Activated CD4-positive, alpha-beta T cell treated with anti-CD3 and anti-CD28 coated beads, Interleukin-2, Interleukin-4, amounts not matched to agents 100 ng/mL and 50 ng/mL, durations not matched to agents 16 hours and 8 hours (primary cell): ENCODE results near the gene PTOV1.
"Not testable (repeated sequence)": the region's sequence is repeated elsewhere in the genome, so short reads cannot be mapped to it uniquely, and the experiment has no call there.

Source experiments
- DNase-seq: peaks from one replicate; pipeline ENCODE4 v3.0.0-alpha.2; 2020; ENCODE audit warnings: low spot score

PTOV1 gene

GRCh38 chr19:49817964-49818648, 32.9 kb upstream of the PTOV1 start, which contains the start of gene MED25:
Gene MED25, plus strand, starts transcription at chr19:49818289. Its CDS starts 53 bp downstream, at chr19:49818342.
- peak; percentile 82 for DNase-seq

GRCh38 chr19:49818649-49819370, 32.1 kb upstream of the PTOV1 start:
- no peak for DNase-seq

GRCh38 chr19:49819452-49820115, 31.4 kb upstream of the PTOV1 start:
- not testable (repeated sequence) for DNase-seq

- no peak for DNase-seq
Observed at GRCh38 chr19:49820125-49820524, 30.8 kb upstream of the PTOV1 start.

- no peak for DNase-seq
Observed at GRCh38 chr19:49823472-49823871, 27.5 kb upstream of the PTOV1 start.

GRCh38 chr19:49824662-49825061, 26.3 kb upstream of the PTOV1 start:
- DNase-seq: no peak

GRCh38 chr19:49827034-49827433, 23.9 kb upstream of the PTOV1 start:
- DNase-seq: no peak

- no peak for DNase-seq
Observed at GRCh38 chr19:49829200-49829599, 21.8 kb upstream of the PTOV1 start.

GRCh38 chr19:49829721-49830120, 21.2 kb upstream of the PTOV1 start:
- DNase-seq: no peak

GRCh38 chr19:49830766-49831165, 20.2 kb upstream of the PTOV1 start:
- DNase-seq: no peak

GRCh38 chr19:49831592-49831991, 19.4 kb upstream of the PTOV1 start:
- no peak for DNase-seq

- DNase-seq: no peak
Observed at GRCh38 chr19:49832556-49832955, 18.4 kb upstream of the PTOV1 start.

GRCh38 chr19:49833599-49833998, 17.4 kb upstream of the PTOV1 start:
- no peak for DNase-seq

GRCh38 chr19:49835562-49835961, 15.4 kb upstream of the PTOV1 start:
- DNase-seq: no peak

GRCh38 chr19:49836176-49837008, 14.6 kb upstream of the PTOV1 start:
- no peak for DNase-seq

- DNase-seq: no peak
Observed at GRCh38 chr19:49837009-49837310, 14.0 kb upstream of the PTOV1 start.

- no peak for DNase-seq
Observed at GRCh38 chr19:49837425-49837824, 13.5 kb upstream of the PTOV1 start.

GRCh38 chr19:49838885-49839588, 11.9 kb upstream of the PTOV1 start:
- DNase-seq: no peak

GRCh38 chr19:49839713-49840112, 11.2 kb upstream of the PTOV1 start:
- no peak for DNase-seq

GRCh38 chr19:49840321-49840720, 10.6 kb upstream of the PTOV1 start:
- DNase-seq: no peak

GRCh38 chr19:49840736-49841249, 10.2 kb upstream of the PTOV1 start:
- DNase-seq: no peak

- DNase-seq: no peak
Observed at GRCh38 chr19:49843265-49843664, 7.7 kb upstream of the PTOV1 start.
